ENCODE measurements around the gene PRR22.

The PRR22 gene

DNA sequence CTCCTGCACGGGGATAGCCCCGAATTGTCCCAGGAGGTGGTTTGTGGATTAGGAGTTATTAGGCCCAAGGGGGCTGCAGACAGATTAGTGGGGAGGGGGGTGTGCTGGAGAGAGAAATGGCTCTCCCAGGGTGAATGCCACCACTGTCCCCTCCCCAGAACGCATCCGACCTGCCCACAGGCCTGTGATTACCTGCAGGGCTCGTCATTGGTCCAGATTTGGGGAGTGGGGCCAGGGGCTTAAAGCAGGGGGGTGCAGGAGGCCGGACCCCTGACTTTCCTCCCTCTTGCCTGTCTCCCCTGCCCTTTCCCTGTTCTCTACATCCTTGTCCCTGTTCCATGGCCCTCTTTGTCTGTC is 21.6 kb upstream of the PRR22 start:
- TF ChIP-seq, protein P1, sequence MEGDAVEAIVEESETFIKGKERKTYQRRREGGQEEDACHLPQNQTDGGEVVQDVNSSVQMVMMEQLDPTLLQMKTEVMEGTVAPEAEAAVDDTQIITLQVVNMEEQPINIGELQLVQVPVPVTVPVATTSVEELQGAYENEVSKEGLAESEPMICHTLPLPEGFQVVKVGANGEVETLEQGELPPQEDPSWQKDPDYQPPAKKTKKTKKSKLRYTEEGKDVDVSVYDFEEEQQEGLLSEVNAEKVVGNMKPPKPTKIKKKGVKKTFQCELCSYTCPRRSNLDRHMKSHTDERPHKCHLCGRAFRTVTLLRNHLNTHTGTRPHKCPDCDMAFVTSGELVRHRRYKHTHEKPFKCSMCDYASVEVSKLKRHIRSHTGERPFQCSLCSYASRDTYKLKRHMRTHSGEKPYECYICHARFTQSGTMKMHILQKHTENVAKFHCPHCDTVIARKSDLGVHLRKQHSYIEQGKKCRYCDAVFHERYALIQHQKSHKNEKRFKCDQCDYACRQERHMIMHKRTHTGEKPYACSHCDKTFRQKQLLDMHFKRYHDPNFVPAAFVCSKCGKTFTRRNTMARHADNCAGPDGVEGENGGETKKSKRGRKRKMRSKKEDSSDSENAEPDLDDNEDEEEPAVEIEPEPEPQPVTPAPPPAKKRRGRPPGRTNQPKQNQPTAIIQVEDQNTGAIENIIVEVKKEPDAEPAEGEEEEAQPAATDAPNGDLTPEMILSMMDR (IDR thresholded peaks at IDR 0.05; ENCODE audit: control insufficient read depth, extremely low read depth, insufficient read depth), result no peak
- no peak overlapping the region for H3K4me3 ChIP-seq (ENCODE audit: low read depth, low read length)
- no peak for DNase-seq (ENCODE audit: low read depth)

DNA sequence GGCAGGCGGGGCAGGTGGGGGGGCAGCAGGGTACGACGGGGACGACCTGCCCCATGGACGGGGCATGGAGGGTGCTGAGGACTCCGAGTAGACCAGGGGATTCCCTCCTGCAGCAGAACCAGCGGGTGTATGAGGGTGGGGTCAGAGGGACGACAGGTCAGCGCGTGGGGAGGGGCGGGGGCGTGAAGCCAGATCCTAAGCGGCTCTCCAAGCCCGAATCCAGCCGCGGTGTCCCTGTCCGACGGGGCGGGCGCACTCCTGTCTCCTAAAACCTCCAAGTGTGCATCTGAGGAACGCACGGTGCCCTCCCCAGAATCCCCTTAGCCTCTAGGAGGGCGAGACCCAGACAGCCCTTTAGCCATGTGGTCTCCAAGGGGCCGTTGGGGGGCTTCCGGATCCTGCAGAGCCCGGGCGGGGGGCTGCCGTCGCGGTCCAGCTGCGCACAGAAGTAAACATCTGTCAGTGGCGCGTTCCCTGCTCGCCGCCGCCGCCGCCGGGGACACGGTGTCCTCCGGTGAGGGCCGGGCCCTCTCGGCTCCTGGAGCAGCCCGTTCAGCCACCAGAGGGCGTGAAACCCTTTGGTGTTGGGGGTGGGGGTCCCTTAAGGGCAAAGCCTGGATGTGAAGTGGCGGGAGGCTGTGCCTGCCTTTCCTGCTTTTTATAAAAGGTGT is 21.1 kb upstream of the PRR22 start:
- H3K4me3 ChIP-seq (ENCODE audit: low read depth, low read length), result peak overlapping the region; percentile 37
- DNase-seq (ENCODE audit: low read depth), result no peak
- TF ChIP-seq, protein P1 (IDR thresholded peaks at IDR 0.05; ENCODE audit: control insufficient read depth, extremely low read depth, insufficient read depth), result peak; percentile 73

DNA sequence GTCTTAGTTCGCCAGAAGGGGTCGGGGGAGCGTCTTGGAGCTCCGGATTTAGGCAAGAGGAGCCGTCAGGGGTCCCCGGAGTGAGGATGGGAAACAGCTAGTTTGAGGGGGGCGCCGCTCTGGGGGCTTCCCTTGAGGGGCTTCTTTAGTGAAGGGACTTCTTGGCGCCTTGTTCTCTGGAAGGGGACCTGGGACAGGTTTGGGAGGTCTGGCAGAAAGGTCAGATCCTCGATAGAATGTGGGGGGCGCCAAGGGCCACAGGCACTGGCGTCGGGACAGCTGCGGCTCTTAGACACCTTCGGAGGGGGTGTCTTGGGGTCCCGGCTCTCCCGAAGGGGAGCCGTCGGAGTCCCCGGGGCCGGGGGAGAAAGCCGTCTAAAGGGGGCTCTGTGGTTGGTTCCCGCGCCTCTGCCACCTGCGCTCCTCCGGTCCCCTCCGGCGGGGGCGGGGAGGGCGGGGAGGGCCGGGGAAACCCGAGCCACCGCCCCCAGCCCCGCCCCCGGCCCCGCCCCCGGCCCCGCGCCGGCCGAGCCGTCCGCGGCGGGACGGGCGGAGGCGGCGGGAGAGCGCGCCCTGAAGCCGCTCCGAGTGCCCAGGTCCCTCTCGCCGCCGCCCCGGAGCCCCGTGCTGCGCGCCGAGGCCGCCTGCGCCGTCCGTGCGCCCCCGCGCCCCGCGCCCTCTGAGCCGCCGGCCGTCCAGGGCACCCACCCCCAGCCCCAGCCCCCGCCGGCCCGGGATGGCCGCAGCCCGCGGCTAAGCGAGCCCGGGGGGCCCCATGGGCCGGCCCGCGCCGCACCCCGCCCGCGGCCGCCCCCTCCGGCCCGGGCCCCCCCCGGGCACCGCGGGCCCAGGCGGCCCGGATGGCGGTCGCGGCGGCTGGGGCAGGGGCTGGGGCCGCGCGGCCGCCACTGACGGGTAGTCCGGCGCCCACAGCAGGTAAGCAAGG is 20.2 kb upstream of the PRR22 start, which contains the start of gene NRTN:
Gene NRTN (plus strand): TSS at position 552 of the 946 bp plus-strand sequence. CDS start 19,099 bp downstream, outside the sequence.
- TF ChIP-seq, protein P1 (IDR thresholded peaks at IDR 0.05; ENCODE audit: control insufficient read depth, extremely low read depth, insufficient read depth), result no peak
- no peak for DNase-seq (ENCODE audit: low read depth)
- peak within 1 kb of the TSS; percentile 46 for H3K4me3 ChIP-seq (ENCODE audit: low read depth, low read length)

DNA sequence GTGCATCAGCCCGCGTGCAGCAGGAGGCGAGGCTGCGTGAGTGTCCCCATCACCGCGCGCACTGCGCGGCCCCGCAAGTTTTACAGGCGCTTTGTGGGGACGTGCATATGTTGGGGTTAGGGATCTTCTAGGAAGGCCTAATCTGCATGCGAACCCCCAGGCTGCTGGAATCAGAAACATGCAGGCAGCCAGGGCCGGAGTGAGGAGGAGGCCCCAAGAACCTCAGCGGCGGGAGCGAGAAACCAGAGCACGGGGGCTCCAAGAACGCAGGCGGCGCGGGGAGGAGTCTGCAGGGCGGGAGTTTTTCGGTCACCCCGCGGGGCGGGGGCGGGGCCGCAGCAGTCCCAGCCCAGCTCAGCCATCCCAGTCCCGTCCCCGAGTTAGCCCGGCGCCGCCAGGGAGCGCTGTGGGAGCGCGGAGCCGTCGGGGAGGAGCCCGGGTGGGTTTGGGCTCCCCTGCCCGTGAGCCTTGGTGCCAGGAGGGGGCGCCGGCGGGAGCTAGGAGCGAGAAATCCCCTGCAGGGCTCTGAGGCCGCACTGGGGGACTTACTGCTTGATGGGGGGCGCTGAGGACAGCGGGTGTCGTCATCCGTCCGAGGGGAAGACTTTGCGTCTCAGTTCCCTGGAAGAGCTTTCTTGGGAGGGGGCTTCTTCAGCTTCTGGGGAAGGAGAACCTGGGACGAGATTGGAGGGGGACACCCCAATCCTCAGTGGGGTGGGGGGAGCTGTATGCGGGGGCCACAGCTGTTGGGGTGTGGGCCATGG is 19.4 kb upstream of the PRR22 start:
- DNase-seq (ENCODE audit: low read depth), result peak; percentile 30
- TF ChIP-seq, protein P1 (IDR thresholded peaks at IDR 0.05; ENCODE audit: control insufficient read depth, extremely low read depth, insufficient read depth), result peak; percentile 98
- peak overlapping the region; percentile 46 for H3K4me3 ChIP-seq (ENCODE audit: low read depth, low read length)

DNA sequence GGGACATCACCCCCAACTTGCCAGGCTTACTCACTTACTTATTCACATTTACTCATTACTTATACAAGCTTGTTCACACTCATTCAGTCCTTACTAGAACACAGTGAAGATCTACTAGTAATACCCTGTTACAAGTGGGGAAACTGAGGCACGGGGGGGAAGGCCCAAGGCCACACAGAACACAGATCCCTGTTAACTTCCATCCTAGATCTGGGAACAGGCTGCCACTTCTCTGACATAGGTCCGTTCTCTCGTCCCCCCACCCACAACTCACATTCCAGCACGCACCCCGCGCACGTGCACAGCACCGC is 18.9 kb upstream of the PRR22 start:
- peak overlapping the region; percentile 46 for H3K4me3 ChIP-seq (ENCODE audit: low read depth, low read length)
- TF ChIP-seq, protein P1 (IDR thresholded peaks at IDR 0.05; ENCODE audit: control insufficient read depth, extremely low read depth, insufficient read depth), result no peak
- DNase-seq (ENCODE audit: low read depth), result no peak

DNA sequence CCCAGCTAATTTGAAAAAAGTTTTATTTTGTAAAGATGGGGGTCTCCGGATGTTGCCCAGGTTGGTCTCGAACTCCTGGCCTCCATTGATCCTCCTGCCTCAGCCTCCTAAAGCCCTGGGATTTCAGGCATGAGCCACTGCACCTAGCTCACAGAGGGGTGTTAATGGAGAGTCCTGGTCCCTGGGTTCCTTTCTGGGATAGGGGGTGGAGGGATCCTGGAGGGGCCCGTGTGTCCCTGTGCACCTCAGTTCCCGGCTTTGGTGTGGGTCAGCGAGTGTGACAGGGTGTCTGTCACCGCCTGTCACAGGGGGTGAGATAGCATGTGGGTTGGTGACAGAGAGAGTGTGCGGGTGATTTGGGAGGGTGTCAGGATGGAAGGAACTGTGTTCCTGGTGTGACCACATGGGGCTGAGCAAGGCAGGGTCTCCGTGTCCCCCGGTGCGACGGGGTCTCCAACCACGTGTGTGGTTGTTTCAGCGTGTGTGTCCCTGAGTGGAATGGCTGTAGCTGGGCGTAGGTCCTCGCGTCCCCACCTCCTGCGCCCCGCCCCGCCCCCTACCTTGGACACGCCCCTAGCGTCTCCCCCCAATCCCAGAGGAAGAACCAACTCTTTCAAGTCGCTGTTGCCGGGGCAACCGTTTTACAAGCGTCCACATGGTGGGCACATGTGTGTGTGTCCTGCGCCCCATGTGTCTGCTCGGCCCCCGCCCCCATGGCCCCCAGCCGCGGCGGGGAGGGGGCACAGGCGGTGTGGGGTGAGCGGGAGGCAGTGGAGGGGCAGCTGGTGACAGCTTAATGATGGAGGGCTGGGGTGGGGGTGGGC is 17.5 kb upstream of the PRR22 start:
- DNase-seq (ENCODE audit: low read depth), result no peak
- H3K4me3 ChIP-seq (ENCODE audit: low read depth, low read length), result no peak overlapping the region

More for the DNA sequence above, 17.5 kb upstream of the PRR22 start:
- TF ChIP-seq, protein P1 (IDR thresholded peaks at IDR 0.05; ENCODE audit: control insufficient read depth, extremely low read depth, insufficient read depth), result no peak
